ENCODE measurements around the gene ZNF672.
A peak's percentile ranks its signal among the peaks of the same experiment; 100 is the strongest.
"Not testable (repeated sequence)": the region's sequence is repeated elsewhere in the genome, so short reads cannot be mapped to it uniquely, and the experiment has no call there.

Gene ZNF672

DNA sequence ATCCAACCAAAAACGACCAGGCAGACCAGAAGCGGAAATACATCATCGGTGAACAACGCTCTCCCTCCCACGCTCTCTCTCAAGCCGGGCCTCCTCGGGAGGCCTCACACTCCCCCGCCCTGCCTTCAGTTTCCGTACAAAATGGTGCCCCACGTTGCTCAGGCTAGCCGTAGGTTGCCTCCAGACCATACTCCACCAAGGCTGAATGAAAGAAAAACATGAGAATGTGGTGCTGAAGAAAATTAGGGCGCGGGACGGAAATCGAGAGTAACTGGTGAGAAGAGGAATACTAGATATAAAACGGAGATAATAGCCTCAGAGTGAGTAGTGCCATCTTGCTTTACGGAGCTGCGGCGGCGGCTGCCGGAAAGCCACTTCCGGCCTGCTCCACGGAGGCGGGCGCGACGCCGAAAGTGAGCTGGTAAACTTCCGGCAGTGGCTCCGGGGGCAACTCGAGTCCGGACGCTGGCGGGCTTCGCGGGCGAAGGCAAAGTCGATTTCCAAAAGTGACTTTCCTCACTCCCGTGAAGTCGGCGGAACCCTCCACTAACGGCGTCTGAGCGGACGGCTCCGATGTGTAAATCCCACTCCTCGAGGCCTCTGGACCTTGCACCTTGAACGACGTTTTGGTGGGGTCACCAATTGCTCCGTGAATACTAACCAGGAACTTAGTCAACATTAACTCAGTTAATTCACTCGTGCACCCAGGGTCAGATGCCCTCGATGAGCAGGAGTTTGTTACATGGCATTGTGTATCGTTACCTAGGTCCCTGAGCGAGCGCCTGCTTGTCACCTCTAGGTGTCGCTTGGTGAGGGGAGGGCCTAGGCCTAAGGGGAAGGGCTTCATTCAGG is 11.9 kb upstream of the ZNF672 start, which contains the start of gene SH3BP5L:
SH3BP5L (minus strand) TSS at position 7 of the 852 bp plus-strand sequence. CDS start 980 bp downstream, outside the sequence.
- intact Hi-C loops (cut with DNase I): no loop called here

GRCh38 chr1:248828845-248829244 is 9.2 kb upstream of the ZNF672 start:
- intact Hi-C loops (cut with DNase I): no loop called here
- no peak for DNase-seq

More for the DNA sequence above, 11.9 kb upstream of the ZNF672 start, which contains the start of gene SH3BP5L:
- peak; percentile 88 to 99 (median 92) for DNase-seq

DNA sequence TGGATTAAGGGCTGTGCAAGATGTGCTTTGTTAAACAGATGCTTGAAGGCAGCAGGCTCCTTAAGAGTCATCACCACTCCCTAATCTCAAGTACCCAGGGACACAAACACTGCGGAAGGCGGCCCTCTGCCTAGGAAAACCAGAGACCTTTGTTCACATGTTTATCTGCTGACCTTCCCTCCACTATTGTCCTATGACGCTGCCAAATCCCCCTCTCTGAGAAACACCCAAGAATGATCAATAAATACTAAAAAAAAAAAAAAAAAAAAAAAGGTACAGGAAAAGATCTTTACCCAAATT is 7.4 kb upstream of the ZNF672 start:
- peak in 1 of 10 donors; percentile 3 for DNase-seq
- intact Hi-C loops (cut with DNase I): not testable (repeated sequence)

- DNase-seq: no peak
- intact Hi-C loops (cut with DNase I): no loop called here
These were observed 6.2 kb upstream of the ZNF672 start for GRCh38 chr1:248831842-248832241.

DNA sequence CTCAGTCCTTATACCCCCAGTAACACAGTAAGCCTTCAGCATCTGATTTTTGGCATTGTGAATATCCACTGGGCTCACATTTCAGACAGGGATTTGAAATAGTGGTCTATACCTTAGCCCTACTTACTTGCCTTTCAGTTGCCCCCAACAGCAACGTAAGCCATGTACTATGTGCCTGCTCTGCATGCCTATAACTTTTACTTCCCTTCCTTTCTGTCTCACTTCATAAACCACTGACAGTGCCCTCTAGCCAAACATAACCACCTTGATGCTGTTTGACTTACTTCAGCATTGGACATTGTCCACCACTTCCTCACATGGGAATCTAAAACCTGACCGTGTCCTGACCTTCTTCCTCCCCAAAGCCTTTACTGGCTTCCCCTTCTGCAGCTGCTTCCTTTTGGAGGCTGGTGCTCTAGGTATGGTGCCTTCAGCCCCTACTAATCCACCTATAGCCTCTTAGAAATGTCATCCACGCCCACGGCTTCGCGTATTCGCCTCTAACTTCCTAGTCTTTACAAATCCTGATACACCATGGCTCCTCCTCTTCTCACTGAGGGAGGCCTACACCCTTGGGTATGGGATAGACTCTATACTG is 3.6 kb upstream of the ZNF672 start:
- DNase-seq: peak in 1 of 10 donors; percentile 12
- intact Hi-C loops (cut with DNase I): no loop called here

DNA sequence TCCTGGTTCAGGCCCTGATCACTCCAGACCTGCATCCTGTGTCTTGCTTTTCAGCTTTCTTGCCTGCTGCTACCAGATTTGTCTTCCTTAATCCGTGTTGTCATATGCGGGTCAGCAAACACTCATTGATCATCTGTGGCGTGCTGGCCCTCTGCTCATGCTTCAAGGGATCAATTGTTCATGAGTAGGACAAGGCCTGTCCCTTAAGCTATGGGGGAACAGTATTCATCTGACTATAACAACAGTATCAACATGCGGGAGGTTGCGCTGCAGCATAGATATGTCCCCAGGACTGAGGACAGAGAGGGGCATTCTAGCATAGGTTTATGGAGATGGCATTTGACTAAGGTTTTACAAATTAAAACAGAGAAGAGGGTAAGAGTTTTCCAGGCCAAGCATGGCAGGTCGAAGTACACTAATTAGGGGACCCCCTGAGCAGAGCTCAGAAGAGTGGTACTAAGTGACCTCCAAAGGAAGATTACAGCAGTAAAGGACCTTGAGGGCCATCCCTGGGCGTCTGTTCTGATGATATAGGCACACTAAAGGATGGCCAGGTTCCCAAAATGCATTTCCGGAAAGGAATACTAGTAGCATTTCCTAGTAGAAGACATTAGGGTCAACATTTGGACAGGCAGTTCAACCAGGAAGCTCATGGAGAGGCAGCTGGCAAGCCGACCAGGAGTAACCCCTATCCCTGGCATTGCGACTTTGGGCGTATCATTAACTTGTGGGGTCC is 811 bp upstream of the ZNF672 start:
- intact Hi-C loops (cut with DNase I): no loop called here
- DNase-seq: peak in 2 of 10 donors; percentile 2 to 7

DNA sequence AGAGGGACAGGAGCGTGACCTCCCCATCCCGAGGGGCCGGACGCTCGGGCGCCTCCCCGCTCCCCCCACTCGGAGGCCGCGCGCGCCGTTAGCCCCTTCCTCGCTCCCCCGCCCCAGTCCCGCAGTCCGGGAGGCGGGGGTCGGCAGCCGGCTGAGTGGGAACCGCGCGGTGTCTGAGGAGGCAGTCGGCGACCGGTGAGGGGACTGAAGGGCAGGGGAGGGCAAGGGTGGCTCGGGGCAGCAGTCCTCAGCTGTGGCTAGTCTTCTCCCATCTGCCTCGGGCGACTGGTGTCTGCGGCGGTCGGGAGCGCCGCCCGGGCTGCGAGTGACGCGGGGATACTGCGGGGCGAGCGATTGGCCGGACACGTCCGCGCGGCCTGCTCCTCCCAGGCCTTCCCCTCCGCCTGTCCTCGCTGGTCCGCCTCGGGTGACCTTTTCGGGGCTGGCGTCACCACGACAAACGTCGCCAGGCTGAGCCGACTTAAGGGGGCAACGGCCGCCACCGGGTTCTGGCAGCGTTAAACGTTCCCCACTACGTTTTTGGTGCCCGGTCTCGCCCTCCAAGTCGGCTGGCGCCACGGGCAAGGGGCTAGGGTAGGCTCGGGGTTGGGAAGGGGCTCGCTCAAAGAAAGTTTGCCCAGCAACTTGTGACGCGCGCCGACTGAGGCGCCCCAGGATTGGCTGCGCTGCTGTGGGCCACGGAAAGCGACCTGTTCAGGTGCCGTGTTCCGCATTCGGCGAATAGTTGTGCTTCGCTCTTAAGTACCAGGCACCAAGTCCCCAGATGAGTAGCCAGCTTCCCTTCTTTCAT is 538 bp downstream of the ZNF672 start:
- peak; percentile 79 to 98 (median 89) for DNase-seq
- intact Hi-C loops (cut with DNase I): loop anchor here (1.0 kb wide), 1 partner anchor 21 kb away; the partner anchor contains the start of gene ZNF692

- intact Hi-C loops (cut with DNase I): no loop called here
- DNase-seq: peak in 1 of 10 donors; percentile 35
These were observed 1.1 kb downstream of the ZNF672 start for GRCh38 chr1:248839168-248839555.

- DNase-seq: no peak
These were observed 2.9 kb downstream of the ZNF672 start for GRCh38 chr1:248840946-248841345.

GRCh38 chr1:248841702-248842395 is 3.8 kb downstream of the ZNF672 start:
- no peak for DNase-seq
- intact Hi-C loops (cut with DNase I): no loop called here

More at GRCh38 chr1:248840946-248841345, 2.9 kb downstream of the ZNF672 start:
- intact Hi-C loops (cut with DNase I): no loop called here

DNA sequence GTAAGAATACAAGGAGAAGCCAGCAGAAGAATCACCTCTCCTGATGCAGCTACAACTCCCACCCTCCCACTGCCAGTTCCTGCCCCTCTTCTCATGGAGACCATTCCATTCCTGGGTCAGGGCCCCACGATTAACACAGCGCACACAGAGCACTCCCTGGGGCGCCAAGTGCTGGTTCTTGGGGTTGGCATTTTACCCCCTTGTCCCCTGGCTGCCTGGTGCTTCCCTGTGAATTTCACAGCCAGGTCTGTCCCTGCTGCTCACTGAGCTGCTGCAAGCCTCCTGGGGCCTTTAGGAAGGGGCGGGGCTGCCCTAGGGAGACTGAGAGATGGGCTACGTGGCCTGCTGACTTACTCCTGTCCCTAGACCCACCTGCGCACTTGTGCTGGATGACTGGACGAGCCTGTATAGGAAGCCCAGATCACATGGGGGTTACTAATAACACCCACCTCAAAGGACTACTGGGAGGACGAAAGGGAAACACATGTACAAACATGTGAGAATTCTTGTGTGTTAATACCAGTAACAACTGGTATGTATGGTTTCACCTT is 4.8 kb downstream of the ZNF672 start:
- no peak for DNase-seq
- intact Hi-C loops (cut with DNase I): no loop called here

- intact Hi-C loops (cut with DNase I): no loop called here
- no peak for DNase-seq
These were observed 5.7 kb downstream of the ZNF672 start for GRCh38 chr1:248843687-248844086.

- no peak for DNase-seq
- intact Hi-C loops (cut with DNase I): no loop called here
These were observed 6.5 kb downstream of the ZNF672 start for GRCh38 chr1:248844526-248844925.

DNA sequence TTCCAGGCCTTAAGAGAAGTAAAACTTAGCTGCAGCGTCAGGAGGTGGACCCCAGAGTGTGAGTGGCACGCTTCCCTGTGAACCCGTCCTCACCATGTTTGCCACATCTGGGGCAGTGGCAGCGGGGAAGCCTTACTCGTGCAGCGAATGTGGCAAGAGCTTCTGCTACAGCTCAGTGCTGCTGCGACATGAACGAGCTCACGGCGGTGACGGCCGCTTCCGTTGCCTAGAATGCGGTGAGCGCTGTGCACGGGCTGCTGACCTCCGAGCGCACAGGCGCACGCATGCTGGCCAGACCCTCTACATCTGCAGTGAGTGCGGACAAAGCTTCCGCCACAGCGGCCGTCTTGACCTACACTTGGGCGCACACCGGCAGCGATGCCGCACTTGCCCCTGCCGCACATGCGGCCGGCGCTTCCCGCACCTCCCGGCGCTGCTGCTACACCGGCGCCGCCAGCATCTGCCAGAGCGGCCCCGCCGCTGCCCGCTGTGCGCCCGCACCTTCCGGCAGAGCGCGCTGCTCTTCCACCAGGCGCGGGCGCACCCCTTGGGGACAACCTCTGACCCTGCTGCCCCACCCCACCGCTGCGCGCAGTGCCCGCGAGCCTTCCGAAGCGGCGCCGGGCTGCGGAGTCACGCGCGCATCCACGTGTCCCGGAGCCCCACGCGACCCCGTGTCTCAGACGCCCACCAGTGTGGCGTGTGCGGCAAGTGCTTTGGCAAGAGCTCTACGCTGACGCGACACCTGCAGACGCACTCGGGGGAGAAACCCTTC is 9.3 kb downstream of the ZNF672 start:
- intact Hi-C loops (cut with DNase I): no loop called here
- no peak for DNase-seq

GRCh38 chr1:248847956-248848561 is 10.0 kb downstream of the ZNF672 start:
- DNase-seq: no peak
- intact Hi-C loops (cut with DNase I): no loop called here

GRCh38 chr1:248848602-248849001 is 10.6 kb downstream of the ZNF672 start:
- intact Hi-C loops (cut with DNase I): no loop called here
- DNase-seq: no peak

GRCh38 chr1:248849152-248849551 is 11.1 kb downstream of the ZNF672 start:
- DNase-seq: no peak
- intact Hi-C loops (cut with DNase I): no loop called here

- intact Hi-C loops (cut with DNase I): no loop called here
- DNase-seq: peak in 1 of 10 donors; percentile 49
These were observed 11.6 kb downstream of the ZNF672 start for GRCh38 chr1:248849637-248850036.

Data from posterior cingulate gyrus (tissue), 11 donors.